CD14-positive monocyte (primary cell): ENCODE results near the gene CCDC136. TPM values are rescaled to one million over a fixed set of nuclear protein-coding genes. Genes with fewer than 3 reads are reported as not detected.

ENCODE experiments used
- DNase-seq, 3 donors: peaks; one replicate each; pipeline ENCODE4 v3.0.0-alpha.2; 2011 to 2022
- H2AFZ ChIP-seq: 2 replicates; pipeline ENCODE4 v1.6.0; 2012; ENCODE audit warnings: mild to moderate bottlenecking, low read depth, low read length, inconsistent platforms; ENCODE audit not compliant: insufficient read depth, poor library complexity, severe bottlenecking
- H3K27ac ChIP-seq, 2 donors: 1 replicate in 1 of 2; 2 replicates in 1 of 2; pipeline ENCODE4 v1.5.1; 2012 to 2013; ENCODE audit warnings: low read length in 2 of 2, control low read depth in 1 of 2, inconsistent platforms in 1 of 2, low read depth in 1 of 2, mild to moderate bottlenecking in 1 of 2
- H3K27me3 ChIP-seq, 2 donors: one replicate each; pipeline versions ENCODE4 v1.6.0 to v1.6.1; 2011 to 2013; ENCODE audit warnings: low read length in 2 of 2; ENCODE audit not compliant: control insufficient read depth in 2 of 2, insufficient read depth in 2 of 2
- H3K36me3 ChIP-seq, 2 donors: replicated peaks in 1 of 2; 1 replicate in 1 of 2; 2 replicates in 1 of 2; pipeline versions ENCODE4 v1.5.1 to v1.6.1; 2012 to 2013; ENCODE audit warnings: low read length in 2 of 2, control low read depth in 1 of 2, inconsistent platforms in 1 of 2, mild to moderate bottlenecking in 1 of 2; ENCODE audit not compliant: insufficient read depth in 2 of 2, control insufficient read depth in 1 of 2
- H3K4me1 ChIP-seq, 2 donors: 1 replicate in 1 of 2; 2 replicates in 1 of 2; pipeline versions ENCODE4 v1.5.1 to v1.6.1; 2012 to 2013; ENCODE audit warnings: low read length in 2 of 2, control low read depth in 1 of 2, inconsistent platforms in 1 of 2, mild to moderate bottlenecking in 1 of 2, moderate library complexity in 1 of 2; ENCODE audit not compliant: insufficient read depth in 2 of 2, control insufficient read depth in 1 of 2
- H3K4me2 ChIP-seq: replicated peaks from 2 replicates; pipeline ENCODE3; 2012; ENCODE audit warnings: low read length, moderate library complexity, mild to moderate bottlenecking; ENCODE audit not compliant: poor library complexity, severe bottlenecking; ENCODE audit errors: extremely low read depth
- H3K4me3 ChIP-seq, 3 experiments: fragments of 200-600 bp in 1 of 3; sonication (generic) in 1 of 3; replicated peaks in 1 of 3; 1 replicate in 2 of 3; 2 replicates in 1 of 3; pipeline ENCODE4 v1.5.1; 2011 to 2013; ENCODE audit warnings: low read length in 3 of 3, mild to moderate bottlenecking in 3 of 3, control low read depth in 2 of 3, low read depth in 2 of 3, inconsistent platforms in 1 of 3, moderate library complexity in 1 of 3
- H3K79me2 ChIP-seq: 2 replicates; pipeline ENCODE4 v1.6.0; 2012; ENCODE audit warnings: mild to moderate bottlenecking, control low read depth, inconsistent platforms, low read length, moderate library complexity; ENCODE audit not compliant: insufficient read depth
- H3K9ac ChIP-seq: 2 replicates; pipeline ENCODE4 v1.6.0; 2017; ENCODE audit warnings: low read length, mild to moderate bottlenecking; ENCODE audit not compliant: insufficient read depth, poor library complexity, severe bottlenecking
- H3K9me3 ChIP-seq, 2 donors: replicated peaks in 1 of 2; 1 replicate in 1 of 2; 2 replicates in 1 of 2; pipeline versions ENCODE4 v1.5.1 to v1.6.1; 2012 to 2013; ENCODE audit warnings: low read length in 2 of 2, control low read depth in 1 of 2; ENCODE audit not compliant: control insufficient read depth in 1 of 2, insufficient read depth in 1 of 2
- H4K20me1 ChIP-seq: 2 replicates; pipeline ENCODE4 v1.6.0; 2012; ENCODE audit warnings: mild to moderate bottlenecking, low read length, control low read depth, moderate library complexity; ENCODE audit not compliant: insufficient read depth
- H3K27ac Mint-ChIP-seq, 7 donors: one replicate each; pipeline ENCODE4 v1.8.0; 2020; ENCODE audit warnings: mild to moderate bottlenecking in 7 of 7, mixed read lengths in 7 of 7, moderate library complexity in 6 of 7, inconsistent platforms in 2 of 7
- H3K27me3 Mint-ChIP-seq, 3 donors: one replicate each; pipeline ENCODE4 v1.8.0; 2021 to 2022; ENCODE audit warnings: low read depth in 3 of 3, mild to moderate bottlenecking in 3 of 3, mixed read lengths in 3 of 3, moderate library complexity in 3 of 3, inconsistent platforms in 1 of 3
- H3K36me3 Mint-ChIP-seq, 2 donors: one replicate each; pipeline ENCODE4 v1.8.0; 2020; ENCODE audit warnings: mixed read lengths in 2 of 2, inconsistent platforms in 1 of 2, mild to moderate bottlenecking in 1 of 2
- H3K4me1 Mint-ChIP-seq: one replicate; pipeline ENCODE4 v1.8.0; 2020; ENCODE audit warnings: mild to moderate bottlenecking, mixed read lengths
- H3K4me3 Mint-ChIP-seq, 2 donors: one replicate each; pipeline ENCODE4 v1.8.0; 2020; ENCODE audit warnings: mild to moderate bottlenecking in 2 of 2, mixed read lengths in 2 of 2, moderate library complexity in 1 of 2
- H3K9me3 Mint-ChIP-seq, 7 donors: one replicate each; pipeline ENCODE4 v1.8.0; 2020 to 2022; ENCODE audit warnings: mixed read lengths in 7 of 7, mild to moderate bottlenecking in 6 of 7, moderate library complexity in 6 of 7, inconsistent platforms in 2 of 7
- CTCF ChIP-seq: fragments of 200-600 bp; IDR thresholded peaks from one replicate; pipeline ENCODE4 v1.8.0; 2022; ENCODE audit warnings: antibody characterized with exemption, mild to moderate bottlenecking
- WGBS: methylation state at CpG from one replicate; pipeline ENCODE4 v1.1.5; 2013; ENCODE audit warnings: missing lambda C conversion rate; ENCODE audit not compliant: insufficient coverage; 5-methylcytosine and 5-hydroxymethylcytosine counted together
- intact Hi-C, 2 donors: fragments of 100-400 bp; cut with micrococcal nuclease; formaldehyde crosslinking; loops; one replicate each; pipeline versions ENCODE4 v1.15.0 to v1.15.1; 2023
- polyA plus RNA-seq, 3 donors: library from polyadenylated mRNA; depleted of rRNA in 1 of 3; unstranded in 2 of 3; stranded (reverse) in 1 of 3; fragments of 300-500 nt in 2 of 3; fragments of >200 nt in 1 of 3; fragmentation: Illumina TruSeq in 2 of 3; gene quantifications; 1 replicate in 2 of 3; 2 replicates in 1 of 3; pipeline ENCODE4 v1.2.3, GENCODE V29; 2012 to 2021

Gene CCDC136
- polyA plus RNA-seq, 3 donors = 0.26 to 2.6 TPM; not detected in 1

DNA sequence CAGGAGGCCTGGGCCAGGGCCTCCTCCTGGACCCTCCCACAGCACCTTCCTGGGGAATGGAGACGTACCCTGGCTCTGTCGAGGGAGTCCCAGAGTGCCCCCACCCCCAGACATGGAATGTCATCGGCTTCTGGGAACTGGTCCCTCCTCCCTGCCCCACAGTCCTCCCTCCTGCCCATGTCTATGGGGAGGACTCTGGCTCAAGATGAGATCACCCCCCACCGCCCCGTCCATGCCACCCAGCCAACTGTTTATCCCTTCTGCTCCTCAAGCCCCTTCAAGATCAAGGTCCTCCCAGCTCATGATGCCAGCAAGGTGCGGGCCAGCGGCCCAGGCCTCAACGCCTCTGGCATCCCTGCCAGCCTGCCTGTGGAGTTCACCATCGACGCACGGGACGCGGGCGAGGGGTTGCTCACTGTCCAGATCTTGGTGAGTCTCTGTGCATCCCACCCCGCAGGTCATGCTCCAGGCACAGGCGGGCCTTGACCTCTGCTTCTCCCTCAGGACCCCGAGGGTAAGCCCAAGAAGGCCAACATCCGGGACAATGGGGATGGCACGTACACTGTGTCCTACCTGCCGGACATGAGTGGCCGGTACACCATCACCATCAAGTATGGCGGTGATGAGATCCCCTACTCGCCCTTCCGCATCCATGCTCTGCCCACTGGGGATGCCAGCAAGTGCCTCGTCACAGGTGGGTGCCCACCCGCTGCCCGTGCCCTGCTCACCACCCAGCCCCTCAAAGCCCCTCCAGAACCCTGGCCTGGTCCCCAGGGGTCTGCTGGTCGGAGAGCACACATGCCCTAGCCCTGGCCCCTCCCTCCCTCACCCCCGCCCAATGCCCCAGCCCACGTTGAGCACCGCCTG lies 56.8 kb downstream of the CCDC136 start:
- Mint-ChIP-seq H3K36me3 (no peaks in the 10 kb centered on the region), H3K27ac (peak overlapping the region in 1 of 7 donors; percentile 43), H3K9me3 (no peaks in the 10 kb centered on the region), H3K4me3 (no peak overlapping the region), H3K4me1 (no peaks in the 10 kb centered on the region), H3K27me3 (peaks cover 2 to 8% (median 5%) of the 10 kb centered on the region in 3 donors)
- Histone ChIP-seq H3K79me2 (no peaks in the 10 kb centered on the region), H2AFZ (no peak overlapping the region), H3K36me3 (no peaks in the 10 kb centered on the region), H3K4me1 (no peaks in the 10 kb centered on the region), H3K4me2 (no peak overlapping the region), H3K4me3 (no peak overlapping the region), H3K27me3 (no peaks in the 10 kb centered on the region), H4K20me1 (no peaks in the 10 kb centered on the region), H3K9me3 (no peaks in the 10 kb centered on the region), H3K27ac (no peak overlapping the region), H3K9ac (no peak overlapping the region)
- TF ChIP-seq CTCF = no peak
- WGBS = 95% methylated on average over 23 of the region's 31 CpGs
- intact Hi-C loops = no loop called here
- no peak for DNase-seq

DNA sequence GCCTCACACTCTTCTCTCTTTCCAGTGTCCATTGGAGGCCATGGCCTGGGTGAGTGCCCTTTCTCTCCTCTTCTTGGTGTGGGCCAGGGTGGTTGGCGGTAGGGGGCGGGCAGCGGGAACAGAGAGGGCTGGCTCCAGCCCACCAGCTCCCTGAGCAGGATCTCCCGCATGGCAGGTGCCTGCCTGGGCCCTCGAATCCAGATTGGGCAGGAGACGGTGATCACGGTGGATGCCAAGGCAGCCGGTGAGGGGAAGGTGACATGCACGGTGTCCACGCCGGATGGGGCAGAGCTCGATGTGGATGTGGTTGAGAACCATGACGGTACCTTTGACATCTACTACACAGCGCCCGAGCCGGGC lies 57.4 kb downstream of the CCDC136 start:
- H3K4me3 Mint-ChIP-seq = no peak overlapping the region
- H3K36me3 Mint-ChIP-seq = no peaks in the 10 kb centered on the region

More for the DNA sequence above, 57.4 kb downstream of the CCDC136 start:
- no peak for DNase-seq
- Histone ChIP-seq H3K4me3 (no peak overlapping the region), H3K9ac (no peak overlapping the region), H4K20me1 (no peaks in the 10 kb centered on the region), H3K4me1 (no peaks in the 10 kb centered on the region), H3K79me2 (no peaks in the 10 kb centered on the region), H2AFZ (no peak overlapping the region), H3K27me3 (no peaks in the 10 kb centered on the region), H3K36me3 (no peaks in the 10 kb centered on the region), H3K27ac (no peak overlapping the region), H3K4me2 (no peak overlapping the region), H3K9me3 (no peaks in the 10 kb centered on the region)
- no peak for TF ChIP-seq CTCF
- no peaks in the 10 kb centered on the region for H3K4me1 Mint-ChIP-seq
- no peaks in the 10 kb centered on the region for H3K9me3 Mint-ChIP-seq
- peak overlapping the region in 1 of 7 donors; percentile 50 for H3K27ac Mint-ChIP-seq
- WGBS = 100% methylated on average over 5 of the region's 16 CpGs
- intact Hi-C loops = no loop called here
- H3K27me3 Mint-ChIP-seq = peaks cover 2 to 10% (median 5%) of the 10 kb centered on the region in 3 donors
